B cell (primary cell): ENCODE results near the gene DPYSL3. TPM values are rescaled to one million over a fixed set of nuclear protein-coding genes. Genes with fewer than 3 reads are reported as not detected.

Source experiments
- ATAC-seq: fragments of 200-7000 bp; cut with Tn5 transposase; one replicate; pipeline ENCODE4 v1.10.0; 2021; ENCODE audit warnings: low read depth, mild to moderate bottlenecking, moderate number of reproducible peaks, moderate library complexity
- CTCF ChIA-PET: fragments of 350-600 bp; sonication (Branson Sonifier 250); formaldehyde crosslinking; loops from one replicate; lab custom pipeline; 2021; ENCODE audit warnings: antibody characterized with exemption, inconsistent platforms; lab: Charles Lee
- POLR2A ChIA-PET: fragments of 350-600 bp; sonication (Branson Sonifier 250); formaldehyde crosslinking; loops from one replicate; lab custom pipeline; 2021; ENCODE audit warnings: antibody characterized with exemption; lab: Charles Lee
- DNase-seq: peaks from one replicate; pipeline ENCODE4 v3.0.0; 2013
- H2AFZ ChIP-seq: 2 replicates; pipeline ENCODE4 v1.6.1; 2012; ENCODE audit warnings: mild to moderate bottlenecking, low read depth, low read length; ENCODE audit not compliant: insufficient read depth, poor library complexity, severe bottlenecking
- H3K27ac ChIP-seq, 2 donors: 1 replicate in 1 of 2; 2 replicates in 1 of 2; pipeline ENCODE4 v1.5.1; 2012 to 2013; ENCODE audit warnings: low read length in 2 of 2, mild to moderate bottlenecking in 2 of 2, moderate library complexity in 1 of 2
- H3K27me3 ChIP-seq, 4 experiments: fragments of 200-600 bp in 1 of 4; sonication (generic) in 1 of 4; replicated peaks in 1 of 4; 1 replicate in 2 of 4; 2 replicates in 2 of 4; pipeline versions ENCODE4 v1.6.1 to v1.7.0; 2013 to 2016; ENCODE audit warnings: low read length in 3 of 4, mild to moderate bottlenecking in 2 of 4, mixed read lengths in 1 of 4, moderate library complexity in 1 of 4; ENCODE audit not compliant: insufficient read depth in 4 of 4, control insufficient read depth in 3 of 4; ENCODE audit errors: control extremely low read depth in 1 of 4
- H3K36me3 ChIP-seq, 2 experiments: replicated peaks in 1 of 2; 1 replicate in 1 of 2; 2 replicates in 1 of 2; pipeline versions ENCODE4 v1.6.1 to v1.7.1; 2013; ENCODE audit warnings: low read length in 1 of 2; ENCODE audit not compliant: insufficient read depth in 2 of 2, control insufficient read depth in 1 of 2; ENCODE audit errors: control extremely low read depth in 1 of 2, extremely low read depth in 1 of 2
- H3K4me1 ChIP-seq, 2 donors: fragments of 200-600 bp in 1 of 2; sonication (generic) in 1 of 2; 1 replicate in 1 of 2; 2 replicates in 1 of 2; pipeline versions ENCODE4 v1.5.1 to v1.6.1; 2013 to 2017; ENCODE audit warnings: low read length in 2 of 2; ENCODE audit not compliant: control insufficient read depth in 2 of 2, insufficient read depth in 2 of 2
- H3K4me2 ChIP-seq: replicated peaks from 2 replicates; pipeline ENCODE3; 2012; ENCODE audit warnings: mild to moderate bottlenecking, low read depth, low read length; ENCODE audit not compliant: poor library complexity, severe bottlenecking
- H3K4me3 ChIP-seq, 5 experiments: fragments of 200-600 bp in 1 of 5; sonication (generic) in 1 of 5; 1 replicate in 3 of 5; 2 replicates in 2 of 5; pipeline versions ENCODE4 v1.5.1 to v1.7.0; 2011 to 2016; ENCODE audit warnings: low read length in 4 of 5, mild to moderate bottlenecking in 4 of 5, low read depth in 2 of 5, control low read depth in 1 of 5, moderate library complexity in 1 of 5; ENCODE audit not compliant: insufficient read depth in 1 of 5; ENCODE audit errors: control extremely low read depth in 1 of 5, extremely low read depth in 1 of 5
- H3K79me2 ChIP-seq: fragments of 200-600 bp; sonication (generic); one replicate; pipeline ENCODE4 v1.6.0; 2016; ENCODE audit warnings: low read length; ENCODE audit not compliant: control insufficient read depth, insufficient read depth
- H3K9ac ChIP-seq: fragments of 200-600 bp; sonication (generic); 2 replicates; pipeline ENCODE4 v1.6.1; 2017; ENCODE audit warnings: mild to moderate bottlenecking, low read length, moderate library complexity
- H3K9me3 ChIP-seq, 3 donors: one replicate each; pipeline versions ENCODE4 v1.6.1 to v1.7.1; 2013; ENCODE audit warnings: low read length in 2 of 3; ENCODE audit not compliant: control insufficient read depth in 2 of 3, insufficient read depth in 1 of 3; ENCODE audit errors: control extremely low read depth in 1 of 3
- H4K20me1 ChIP-seq: 2 replicates; pipeline ENCODE4 v1.6.0; 2012; ENCODE audit warnings: mild to moderate bottlenecking, low read length; ENCODE audit not compliant: insufficient read depth, control insufficient read depth, poor library complexity, severe bottlenecking
- H3K27ac Mint-ChIP-seq: one replicate; pipeline ENCODE4 v1.8.0; 2021; ENCODE audit warnings: mixed read lengths
- H3K27me3 Mint-ChIP-seq: one replicate; pipeline ENCODE4 v1.8.0; 2021; ENCODE audit warnings: mixed read lengths
- H3K4me1 Mint-ChIP-seq: one replicate; pipeline ENCODE4 v1.8.0; 2021; ENCODE audit warnings: mixed read lengths
- H3K4me3 Mint-ChIP-seq: one replicate; pipeline ENCODE4 v1.8.0; 2021; ENCODE audit warnings: mixed read lengths
- H3K9me3 Mint-ChIP-seq: one replicate; pipeline ENCODE4 v1.8.0; 2022; ENCODE audit warnings: mixed read lengths; ENCODE audit not compliant: insufficient read depth
- EZH2 ChIP-seq: IDR thresholded peaks from 2 replicates; pipeline ENCODE4 v1.6.1; 2012; ENCODE audit warnings: borderline replicate concordance, low read depth, mild to moderate bottlenecking, moderate library complexity, low read length; ENCODE audit not compliant: insufficient read depth, poor library complexity, severe bottlenecking
- WGBS: methylation state at CpG from one replicate; pipeline ENCODE4 v1.1.5; 2013; ENCODE audit warnings: missing lambda C conversion rate; ENCODE audit not compliant: insufficient coverage; 5-methylcytosine and 5-hydroxymethylcytosine counted together
- intact Hi-C: fragments of 100-400 bp; cut with micrococcal nuclease; formaldehyde crosslinking; loops from one replicate; pipeline ENCODE4 v1.10.0; 2022
- polyA plus RNA-seq: library from polyadenylated mRNA; depleted of rRNA; stranded (reverse); fragments of >200 nt; gene quantifications from 2 replicates; pipeline ENCODE4 v1.2.3, GENCODE V29; 2012
- total RNA-seq, 2 donors: library from RNA; stranded (reverse); fragments of 120-200 nt in 1 of 2; gene quantifications; 1 replicate in 1 of 2; 2 replicates in 1 of 2; pipeline versions ENCODE4 v1.2.3 to v1.2.4, GENCODE V29; 2013 to 2022
- TF ChIP-seq, protein P1 (sequence below): fragments of 200-600 bp; IDR thresholded peaks from one replicate; pipeline ENCODE4 v1.8.0; 2022; ENCODE audit warnings: antibody characterized with exemption, mild to moderate bottlenecking

DPYSL3 gene
- total and polyA plus RNA-seq, 2 donors (not counting 1 experiment from before 2014, with no cell fraction given): not detected

GRCh38 chr5:147481874-147482705 is 27.8 kb downstream of the DPYSL3 start:
- DNase-seq (no peak), ATAC-seq (no peak)
- TF ChIP-seq EZH2: no peak
- TF ChIP-seq, protein P1, sequence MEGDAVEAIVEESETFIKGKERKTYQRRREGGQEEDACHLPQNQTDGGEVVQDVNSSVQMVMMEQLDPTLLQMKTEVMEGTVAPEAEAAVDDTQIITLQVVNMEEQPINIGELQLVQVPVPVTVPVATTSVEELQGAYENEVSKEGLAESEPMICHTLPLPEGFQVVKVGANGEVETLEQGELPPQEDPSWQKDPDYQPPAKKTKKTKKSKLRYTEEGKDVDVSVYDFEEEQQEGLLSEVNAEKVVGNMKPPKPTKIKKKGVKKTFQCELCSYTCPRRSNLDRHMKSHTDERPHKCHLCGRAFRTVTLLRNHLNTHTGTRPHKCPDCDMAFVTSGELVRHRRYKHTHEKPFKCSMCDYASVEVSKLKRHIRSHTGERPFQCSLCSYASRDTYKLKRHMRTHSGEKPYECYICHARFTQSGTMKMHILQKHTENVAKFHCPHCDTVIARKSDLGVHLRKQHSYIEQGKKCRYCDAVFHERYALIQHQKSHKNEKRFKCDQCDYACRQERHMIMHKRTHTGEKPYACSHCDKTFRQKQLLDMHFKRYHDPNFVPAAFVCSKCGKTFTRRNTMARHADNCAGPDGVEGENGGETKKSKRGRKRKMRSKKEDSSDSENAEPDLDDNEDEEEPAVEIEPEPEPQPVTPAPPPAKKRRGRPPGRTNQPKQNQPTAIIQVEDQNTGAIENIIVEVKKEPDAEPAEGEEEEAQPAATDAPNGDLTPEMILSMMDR: no peak
- ChIA-PET CTCF (no interaction called here), POLR2A (no interaction called here)
- no peaks in the 10 kb centered on the region for H3K4me1 ChIP-seq
- intact Hi-C loops: no loop called here
- no peak overlapping the region for H3K27ac ChIP-seq
- Mint-ChIP-seq H3K4me1 (peaks cover 4% of the 10 kb centered on the region), H3K27ac (no peak overlapping the region), H3K27me3 (peaks cover 11% of the 10 kb centered on the region), H3K4me3 (no peak overlapping the region), H3K9me3 (no peaks in the 10 kb centered on the region)
- no peak overlapping the region for H3K4me2 ChIP-seq
- no peak overlapping the region for H3K4me3 ChIP-seq
- H3K9ac ChIP-seq: no peak overlapping the region
- H2AFZ ChIP-seq: no peak overlapping the region
- no peaks in the 10 kb centered on the region for H3K36me3 ChIP-seq
- H4K20me1 ChIP-seq: no peaks in the 10 kb centered on the region
- H3K9me3 ChIP-seq: no peaks in the 10 kb centered on the region
- no CpG with 5 or more reads among the region's 3 CpGs for WGBS
- H3K79me2 ChIP-seq: no peaks in the 10 kb centered on the region
- H3K27me3 ChIP-seq: no peaks in the 10 kb centered on the region

DNA sequence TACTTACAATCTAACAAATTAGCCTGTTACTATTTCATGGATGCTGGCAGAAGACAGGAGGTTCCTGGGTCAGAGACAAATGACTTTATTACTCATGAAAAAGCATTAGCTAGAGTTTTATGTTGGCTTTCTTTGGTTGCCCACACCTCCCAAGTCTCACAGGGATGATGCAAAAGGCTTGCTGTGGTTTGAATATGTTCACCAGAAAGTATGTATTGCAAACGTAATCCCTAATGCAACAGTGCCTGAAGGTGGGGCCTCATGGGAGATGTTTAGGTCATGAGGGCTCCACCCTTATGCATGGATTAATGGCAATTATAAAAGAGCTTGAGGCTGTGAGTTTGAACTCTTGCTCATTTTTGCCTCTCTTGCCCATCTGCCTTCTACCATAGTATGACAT is 28.5 kb downstream of the DPYSL3 start:
- H3K4me3 ChIP-seq: no peak overlapping the region
- no peaks in the 10 kb centered on the region for H4K20me1 ChIP-seq
- no peak overlapping the region for H3K9ac ChIP-seq
- peaks cover 9% of the 10 kb centered on the region for H3K27me3 Mint-ChIP-seq
- H3K4me3 Mint-ChIP-seq: no peak overlapping the region
- H3K9me3 Mint-ChIP-seq: no peaks in the 10 kb centered on the region
- no peak for TF ChIP-seq EZH2
- TF ChIP-seq, protein P1: no peak
- H3K79me2 ChIP-seq: no peaks in the 10 kb centered on the region
- CTCF ChIA-PET: no interaction called here
- no peak overlapping the region for H2AFZ ChIP-seq
- H3K9me3 ChIP-seq: no peaks in the 10 kb centered on the region
- no peaks in the 10 kb centered on the region for H3K4me1 ChIP-seq
- H3K27ac ChIP-seq: no peak overlapping the region
- H3K4me1 Mint-ChIP-seq: peaks cover 4% of the 10 kb centered on the region
- POLR2A ChIA-PET: no interaction called here
- H3K4me2 ChIP-seq: no peak overlapping the region
- no peak overlapping the region for H3K27ac Mint-ChIP-seq
- DNase-seq (no peak), ATAC-seq (no peak)
- H3K36me3 ChIP-seq: no peaks in the 10 kb centered on the region
- WGBS: no CpG with 5 or more reads among the region's 1 CpG
- no peaks in the 10 kb centered on the region for H3K27me3 ChIP-seq
- intact Hi-C loops: no loop called here
